HEK293T (cell line): Measurements from ENCODE around the gene POLL.

ENCODE experiments used
- CTCF ChIA-PET: fragments of 350-600 bp; formaldehyde crosslinking; extraction: SDS; loops from one replicate; lab custom pipeline; 2021; ENCODE audit warnings: antibody characterized with exemption, inconsistent platforms; lab: Yijun Ruan, JAX
- POLR2A ChIA-PET: fragments of 350-600 bp; formaldehyde crosslinking; extraction: SDS; loops from one replicate; lab custom pipeline; 2020; ENCODE audit warnings: antibody characterized with exemption, inconsistent platforms; lab: Yijun Ruan, JAX
- DNase-seq: peaks from one replicate; pipeline ENCODE4 v3.0.0; 2012; ENCODE audit warnings: mixed read lengths; ENCODE audit errors: extremely low spot score
- ARNT ChIP-seq: fragments of 450-650 bp; IDR thresholded peaks from 2 replicates; pipeline ENCODE4 v1.6.1; 2017; ENCODE audit warnings: mild to moderate bottlenecking
- BHLHE40 ChIP-seq: fragments of 450-650 bp; IDR thresholded peaks from 2 replicates; pipeline ENCODE4 v1.6.1; 2016; ENCODE audit warnings: mild to moderate bottlenecking, moderate library complexity, borderline replicate concordance
- CTBP1 ChIP-seq: fragments of 450-650 bp; IDR thresholded peaks from 2 replicates; pipeline ENCODE4 v1.6.1; 2016; ENCODE audit warnings: borderline replicate concordance
- ELF4 ChIP-seq: fragments of 450-650 bp; IDR thresholded peaks from 2 replicates; pipeline ENCODE4 v1.6.1; 2017; ENCODE audit warnings: antibody characterized with exemption
- FOXA1 ChIP-seq: fragments of 450-650 bp; IDR thresholded peaks from 2 replicates; pipeline ENCODE4 v1.6.1; 2016; ENCODE audit warnings: mild to moderate bottlenecking
- FOXK2 ChIP-seq: fragments of 450-650 bp; IDR thresholded peaks from 2 replicates; pipeline ENCODE4 v1.6.1; 2016; ENCODE audit warnings: mild to moderate bottlenecking
- FOXM1 ChIP-seq: fragments of 450-650 bp; IDR thresholded peaks from 2 replicates; pipeline ENCODE4 v1.6.1; 2017; ENCODE audit warnings: mild to moderate bottlenecking, borderline replicate concordance
- HDGF ChIP-seq: fragments of 450-650 bp; IDR thresholded peaks from 2 replicates; pipeline ENCODE4 v1.6.1; 2017; ENCODE audit warnings: antibody characterized with exemption, borderline replicate concordance
- L3MBTL2 ChIP-seq: fragments of 450-650 bp; conservative IDR thresholded peaks from 2 replicates; pipeline ENCODE4 v1.6.1; 2016; ENCODE audit warnings: mild to moderate bottlenecking
- LEF1 ChIP-seq: fragments of 450-650 bp; IDR thresholded peaks from 2 replicates; pipeline ENCODE4 v1.6.1; 2017; ENCODE audit warnings: mild to moderate bottlenecking, borderline replicate concordance
- NFRKB ChIP-seq: fragments of 450-650 bp; IDR thresholded peaks from 2 replicates; pipeline ENCODE4 v1.6.1; 2016; ENCODE audit warnings: mild to moderate bottlenecking, moderate library complexity
- PKNOX1 ChIP-seq: fragments of 450-650 bp; IDR thresholded peaks from 2 replicates; pipeline ENCODE4 v1.6.1; 2016
- SP1 ChIP-seq: fragments of 450-650 bp; IDR thresholded peaks from 2 replicates; pipeline ENCODE4 v1.6.1; 2017
- SUZ12 ChIP-seq: fragments of 450-650 bp; IDR thresholded peaks from 2 replicates; pipeline ENCODE4 v1.6.1; 2016; ENCODE audit warnings: mild to moderate bottlenecking
- TARDBP ChIP-seq: fragments of 450-650 bp; IDR thresholded peaks from 2 replicates; pipeline ENCODE4 v1.6.1; 2016
- ZNF384 ChIP-seq: fragments of 450-650 bp; IDR thresholded peaks from 2 replicates; pipeline ENCODE4 v1.6.1; 2016

Gene POLL

GRCh38 chr10:101624526-101625102 is 36.6 kb upstream of the POLL start:
- no peak for DNase-seq
- ChIA-PET CTCF (no interaction called here), POLR2A (no interaction called here)
- TF ChIP-seq TARDBP (no peak), FOXA1 (no peak), PKNOX1 (no peak), ELF4 (no peak), NFRKB (no peak), FOXK2 (no peak), HDGF (no peak), CTBP1 (no peak), ZNF384 (no peak), BHLHE40 (no peak), SUZ12 (no peak), L3MBTL2 (no peak), SP1 (no peak), ARNT (no peak), LEF1 (no peak), FOXM1 (no peak)

GRCh38 chr10:101623528-101623927 is 35.5 kb upstream of the POLL start:
- TF ChIP-seq FOXM1 (no peak), HDGF (no peak), BHLHE40 (no peak), L3MBTL2 (no peak), ARNT (no peak), TARDBP (no peak), CTBP1 (no peak), ELF4 (no peak), SUZ12 (no peak), NFRKB (no peak), SP1 (no peak), FOXK2 (no peak), FOXA1 (no peak), PKNOX1 (no peak)
- CTCF ChIA-PET: no interaction called here
- DNase-seq: no peak
- POLR2A ChIA-PET: interaction anchor here (1.1 kb wide), 1 partner anchor 9 kb away, joined by 3 read pairs; no protein-coding TSS in a partner anchor

GRCh38 chr10:101619983-101620382 is 31.9 kb upstream of the POLL start:
- DNase-seq: no peak
- POLR2A ChIA-PET: no interaction called here
- CTCF ChIA-PET: no interaction called here
- no peak for TF ChIP-seq TARDBP
- TF ChIP-seq FOXA1: no peak
- TF ChIP-seq FOXM1: no peak

GRCh38 chr10:101618871-101619270 is 30.8 kb upstream of the POLL start:
- CTCF ChIA-PET: interaction anchor here (0.7 kb wide), 1 partner anchor 16 kb away, joined by 5 read pairs; no protein-coding TSS in a partner anchor
- POLR2A ChIA-PET: no interaction called here
- TF ChIP-seq SUZ12 (no peak), LEF1 (no peak), L3MBTL2 (no peak), ELF4 (no peak), FOXM1 (no peak), SP1 (no peak), TARDBP (no peak), ARNT (no peak), ZNF384 (no peak), NFRKB (no peak), FOXK2 (no peak), BHLHE40 (no peak), CTBP1 (no peak), HDGF (no peak)
- DNase-seq: no peak

- POLR2A ChIA-PET: interaction anchor here (0.5 kb wide), 1 partner anchor 279 kb away, joined by 3 read pairs; no protein-coding TSS in a partner anchor
Measured at GRCh38 chr10:101617824-101618568, 29.9 kb upstream of the POLL start.

More at GRCh38 chr10:101617824-101618568, 29.9 kb upstream of the POLL start:
- CTCF ChIA-PET: interaction anchor here (0.7 kb wide), 1 partner anchor 15 kb away, joined by 5 read pairs; no protein-coding TSS in a partner anchor
- no peak for DNase-seq
- TF ChIP-seq FOXK2 (no peak), LEF1 (no peak), FOXA1 (no peak), PKNOX1 (no peak), L3MBTL2 (no peak), SUZ12 (no peak), BHLHE40 (no peak), ELF4 (no peak), ZNF384 (no peak), HDGF (no peak), FOXM1 (no peak), SP1 (no peak), NFRKB (no peak), TARDBP (no peak)
